ENCODE data around the gene PKD1L1.
"Not testable (repeated sequence)": the region's sequence is repeated elsewhere in the genome, so short reads cannot be mapped to it uniquely, and the experiment has no call there.

- TF ChIP-seq, protein P1, sequence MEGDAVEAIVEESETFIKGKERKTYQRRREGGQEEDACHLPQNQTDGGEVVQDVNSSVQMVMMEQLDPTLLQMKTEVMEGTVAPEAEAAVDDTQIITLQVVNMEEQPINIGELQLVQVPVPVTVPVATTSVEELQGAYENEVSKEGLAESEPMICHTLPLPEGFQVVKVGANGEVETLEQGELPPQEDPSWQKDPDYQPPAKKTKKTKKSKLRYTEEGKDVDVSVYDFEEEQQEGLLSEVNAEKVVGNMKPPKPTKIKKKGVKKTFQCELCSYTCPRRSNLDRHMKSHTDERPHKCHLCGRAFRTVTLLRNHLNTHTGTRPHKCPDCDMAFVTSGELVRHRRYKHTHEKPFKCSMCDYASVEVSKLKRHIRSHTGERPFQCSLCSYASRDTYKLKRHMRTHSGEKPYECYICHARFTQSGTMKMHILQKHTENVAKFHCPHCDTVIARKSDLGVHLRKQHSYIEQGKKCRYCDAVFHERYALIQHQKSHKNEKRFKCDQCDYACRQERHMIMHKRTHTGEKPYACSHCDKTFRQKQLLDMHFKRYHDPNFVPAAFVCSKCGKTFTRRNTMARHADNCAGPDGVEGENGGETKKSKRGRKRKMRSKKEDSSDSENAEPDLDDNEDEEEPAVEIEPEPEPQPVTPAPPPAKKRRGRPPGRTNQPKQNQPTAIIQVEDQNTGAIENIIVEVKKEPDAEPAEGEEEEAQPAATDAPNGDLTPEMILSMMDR (conservative IDR thresholded peaks at IDR 0.05; ENCODE audit: low read depth, low read length), result not testable (repeated sequence)
- not testable (repeated sequence) for TF ChIP-seq EZH2 (IDR thresholded peaks at IDR 0.05; ENCODE audit: borderline replicate concordance, low read depth, low read length, poor library complexity, severe bottlenecking)
Measured at GRCh38 chr7:47795126-47795525, 153.1 kb downstream of the PKD1L1 start.
